ENCODE results near the gene KRT86.

DNA sequence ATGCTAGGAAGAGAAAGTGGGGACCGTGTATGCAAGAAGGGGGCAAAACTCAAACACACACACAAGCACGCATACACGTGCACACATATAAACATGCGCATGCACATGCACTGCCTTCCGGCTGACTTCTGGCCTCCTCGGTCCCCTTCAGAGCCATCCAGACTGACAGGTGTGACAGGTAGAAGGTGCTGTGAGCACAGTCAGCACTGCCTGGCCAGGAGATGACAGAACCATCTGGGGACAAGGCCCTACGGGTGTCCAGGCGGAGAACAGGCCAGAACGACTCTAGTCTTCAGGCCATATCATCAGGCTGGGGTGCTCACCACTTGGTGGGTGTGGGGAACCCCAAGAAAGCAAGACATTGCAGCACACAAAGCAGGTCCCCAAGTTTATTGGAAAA is 39.5 kb downstream of the KRT86 start:
- TF ChIP-seq, protein P1, sequence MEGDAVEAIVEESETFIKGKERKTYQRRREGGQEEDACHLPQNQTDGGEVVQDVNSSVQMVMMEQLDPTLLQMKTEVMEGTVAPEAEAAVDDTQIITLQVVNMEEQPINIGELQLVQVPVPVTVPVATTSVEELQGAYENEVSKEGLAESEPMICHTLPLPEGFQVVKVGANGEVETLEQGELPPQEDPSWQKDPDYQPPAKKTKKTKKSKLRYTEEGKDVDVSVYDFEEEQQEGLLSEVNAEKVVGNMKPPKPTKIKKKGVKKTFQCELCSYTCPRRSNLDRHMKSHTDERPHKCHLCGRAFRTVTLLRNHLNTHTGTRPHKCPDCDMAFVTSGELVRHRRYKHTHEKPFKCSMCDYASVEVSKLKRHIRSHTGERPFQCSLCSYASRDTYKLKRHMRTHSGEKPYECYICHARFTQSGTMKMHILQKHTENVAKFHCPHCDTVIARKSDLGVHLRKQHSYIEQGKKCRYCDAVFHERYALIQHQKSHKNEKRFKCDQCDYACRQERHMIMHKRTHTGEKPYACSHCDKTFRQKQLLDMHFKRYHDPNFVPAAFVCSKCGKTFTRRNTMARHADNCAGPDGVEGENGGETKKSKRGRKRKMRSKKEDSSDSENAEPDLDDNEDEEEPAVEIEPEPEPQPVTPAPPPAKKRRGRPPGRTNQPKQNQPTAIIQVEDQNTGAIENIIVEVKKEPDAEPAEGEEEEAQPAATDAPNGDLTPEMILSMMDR (IDR thresholded peaks at IDR 0.05), result no peak
- TF ChIP-seq POLR2A (IDR thresholded peaks at IDR 0.05), result no peak
